Peyer's patch (tissue), 4 donors: Measurements from ENCODE around the gene SCRN3. TPM values are rescaled to one million over a fixed set of nuclear protein-coding genes. Genes with fewer than 3 reads are reported as not detected.
"Not testable (repeated sequence)": the region's sequence is repeated elsewhere in the genome, so short reads cannot be mapped to it uniquely, and the experiment has no call there.

Experiments
- DNase-seq, 3 donors: peaks; one replicate each; pipeline ENCODE4 v3.0.0-alpha.2; 2017 to 2019
- H3K27ac ChIP-seq, 4 donors: fragments of 200-600 bp; sonication (generic); one replicate each; pipeline ENCODE4 v1.5.1; 2016 to 2019
- H3K27me3 ChIP-seq, 2 donors: fragments of 200-600 bp; sonication (generic); one replicate each; pipeline ENCODE4 v1.5.1; 2019
- H3K36me3 ChIP-seq, 3 donors: fragments of 200-600 bp; sonication (generic); one replicate each; pipeline ENCODE4 v1.5.1; 2016 to 2019
- H3K4me1 ChIP-seq, 4 donors: fragments of 200-600 bp; sonication (generic); one replicate each; pipeline ENCODE4 v1.5.1; 2016 to 2019
- H3K4me3 ChIP-seq, 4 donors: fragments of 200-600 bp; sonication (generic); 1 replicate in 3 of 4; 2 replicates in 1 of 4; pipeline ENCODE4 v1.5.1; 2016 to 2019; ENCODE audit warnings: mild to moderate bottlenecking in 1 of 4
- H3K9me3 ChIP-seq, 4 donors: fragments of 200-600 bp; sonication (generic); one replicate each; pipeline ENCODE4 v1.5.1; 2016 to 2019; ENCODE audit warnings: mild to moderate bottlenecking in 1 of 4
- CTCF ChIP-seq, 6 experiments: fragments of 450-650 bp in 4 of 6; fragments of 200-600 bp in 2 of 6; sonication (generic) in 1 of 6; IDR thresholded peaks; one replicate each; pipeline ENCODE4 v1.5.1; 2017 to 2019; ENCODE audit warnings: antibody characterized with exemption in 6 of 6, mild to moderate bottlenecking in 3 of 6, moderate library complexity in 1 of 6
- POLR2A ChIP-seq, 2 donors: fragments of 450-650 bp; IDR thresholded peaks; one replicate each; pipeline ENCODE4 v1.5.1; 2017; ENCODE audit warnings: antibody characterized with exemption in 2 of 2, mild to moderate bottlenecking in 2 of 2, moderate library complexity in 2 of 2
- total RNA-seq, 4 donors: library from RNA; depleted of rRNA; stranded (reverse); fragments of >200 nt; gene quantifications; one replicate each; pipeline ENCODE4 v1.1.0, GENCODE V29; 2016

Gene SCRN3
- total RNA-seq, result 10 to 100 TPM; 26.4 to 40.9 (median 29.8) TPM

GRCh38 chr2:174395284-174395968, at the start of gene SCRN3:
TSS of gene SCRN3 (plus strand) at chr2:174395730. CDS start at chr2:174398284, 2,554 bp downstream.
- peak; percentile 83 to 93 (median 91) for DNase-seq
- H3K27me3 ChIP-seq, result no peaks in the 10 kb centered on the region
- TF ChIP-seq POLR2A (IDR thresholded peaks at IDR 0.05), result peak; percentile 13 to 26
- no peak for TF ChIP-seq CTCF (IDR thresholded peaks at IDR 0.05)
- H3K9me3 ChIP-seq, result no peaks in the 10 kb centered on the region
- peaks cover 0 to 25% (median 6%) of the 10 kb centered on the region in 4 donors for H3K4me1 ChIP-seq
- H3K27ac ChIP-seq, result peak within 1 kb of the TSS; percentile 78 to 89 (median 84)
- peaks cover 0 to 16% (median 0%) of the 10 kb centered on the region in 3 donors for H3K36me3 ChIP-seq
- H3K4me3 ChIP-seq, result peak within 1 kb of the TSS; percentile 72 to 88 (median 78)

GRCh38 chr2:174350018-174350417, 45.5 kb upstream of the SCRN3 start:
- DNase-seq, result no peak
- TF ChIP-seq CTCF (IDR thresholded peaks at IDR 0.05) (peak in 1 of 6 experiments; percentile 12), POLR2A (IDR thresholded peaks at IDR 0.05) (no peak)
- Histone ChIP-seq H3K27ac (no peak overlapping the region), H3K9me3 (no peaks in the 10 kb centered on the region), H3K4me3 (no peak overlapping the region), H3K4me1 (no peaks in the 10 kb centered on the region), H3K27me3 (no peaks in the 10 kb centered on the region), H3K36me3 (peaks cover 0 to 24% (median 0%) of the 10 kb centered on the region in 3 donors)

- TF ChIP-seq CTCF (IDR thresholded peaks at IDR 0.05) (no peak), POLR2A (IDR thresholded peaks at IDR 0.05) (no peak)
- Histone ChIP-seq H3K36me3 (peaks cover 0 to 24% (median 0%) of the 10 kb centered on the region in 3 donors), H3K9me3 (no peaks in the 10 kb centered on the region), H3K27me3 (no peaks in the 10 kb centered on the region), H3K4me1 (no peaks in the 10 kb centered on the region), H3K27ac (no peak overlapping the region), H3K4me3 (no peak overlapping the region)
- no peak for DNase-seq
Observed at GRCh38 chr2:174350593-174351181, 44.8 kb upstream of the SCRN3 start.

DNA sequence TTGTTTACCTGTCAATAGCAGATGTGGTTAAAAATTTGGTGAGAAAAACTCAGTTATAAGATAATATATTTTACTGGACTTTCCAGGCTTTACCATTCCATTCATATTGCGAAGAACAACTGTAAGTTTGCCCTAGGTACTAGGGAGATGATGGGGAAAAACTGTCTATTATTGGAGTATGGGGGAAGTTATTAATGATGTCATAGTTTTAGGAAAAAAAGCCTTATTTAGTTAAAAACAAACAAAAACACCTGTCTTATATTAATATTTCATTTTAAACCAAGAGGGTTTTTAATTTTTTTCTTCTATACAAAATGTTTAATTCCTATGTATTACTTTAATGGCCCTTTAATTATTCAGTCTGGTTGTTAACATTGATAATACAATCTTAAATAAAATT, 42.5 kb upstream of the SCRN3 start:
- no peak for TF ChIP-seq CTCF (IDR thresholded peaks at IDR 0.05)
- TF ChIP-seq POLR2A (IDR thresholded peaks at IDR 0.05), result no peak
- Histone ChIP-seq H3K4me3 (no peak overlapping the region), H3K36me3 (peaks cover 0 to 13% (median 0%) of the 10 kb centered on the region in 3 donors), H3K27ac (no peak overlapping the region), H3K9me3 (no peaks in the 10 kb centered on the region), H3K4me1 (no peaks in the 10 kb centered on the region), H3K27me3 (no peaks in the 10 kb centered on the region)
- DNase-seq, result no peak

- H3K27ac ChIP-seq, result no peak overlapping the region
- no peak for DNase-seq
- H3K4me1 ChIP-seq, result no peaks in the 10 kb centered on the region
- H3K36me3 ChIP-seq, result peaks cover 0 to 18% (median 0%) of the 10 kb centered on the region in 3 donors
- H3K9me3 ChIP-seq, result no peaks in the 10 kb centered on the region
- no peaks in the 10 kb centered on the region for H3K27me3 ChIP-seq
- TF ChIP-seq POLR2A (IDR thresholded peaks at IDR 0.05) (no peak), CTCF (IDR thresholded peaks at IDR 0.05) (no peak)
- no peak overlapping the region for H3K4me3 ChIP-seq
Observed at GRCh38 chr2:174356347-174356746, 39.2 kb upstream of the SCRN3 start.

- H3K4me3 ChIP-seq, DNase-seq, H3K27ac ChIP-seq, H3K27me3 ChIP-seq, H3K4me1 ChIP-seq, H3K9me3 ChIP-seq: not testable (repeated sequence)
- peaks cover 0 to 40% (median 0%) of the 10 kb centered on the region in 3 donors for H3K36me3 ChIP-seq
Observed at GRCh38 chr2:174359663-174360062, 35.9 kb upstream of the SCRN3 start.
